ENCODE measurements around the gene TMEM252. TPM values are rescaled to one million over a fixed set of nuclear protein-coding genes. Genes with fewer than 3 reads are reported as not detected.

TMEM252 gene
- total RNA-seq, 4 donors from 2014 or later, result not detected

DNA sequence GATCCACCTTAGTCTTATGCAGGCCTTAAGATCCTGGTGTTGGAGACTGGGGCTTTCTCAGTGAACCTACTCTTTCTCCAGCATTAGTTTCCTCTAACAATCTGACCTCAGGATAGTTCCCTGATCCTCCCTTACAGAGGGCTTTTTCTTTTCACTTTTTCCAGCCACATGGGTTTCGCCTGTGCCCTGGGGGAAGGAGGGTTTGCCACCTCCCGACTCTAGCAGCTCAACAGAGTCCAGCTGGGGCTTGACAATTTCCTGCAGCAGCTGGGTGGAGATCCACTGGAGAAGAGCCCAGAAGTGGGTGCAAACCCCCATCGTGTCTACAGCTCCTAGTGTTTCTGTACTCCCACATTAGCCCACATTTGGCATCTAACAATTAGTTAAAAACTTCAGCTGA lies 7.6 kb upstream of the TMEM252 start:
- no peak for DNase-seq (ENCODE audit: low spot score in 2 of 2)
- no peak overlapping the region for H3K4me3 ChIP-seq (ENCODE audit: low read depth, poor library complexity, severe bottlenecking)
- no peak for TF ChIP-seq CTCF (IDR thresholded peaks at IDR 0.05)
- TF ChIP-seq POLR2A (IDR thresholded peaks at IDR 0.05), result no peak
- 21 to 26% methylated on average over 3 of the region's 3 CpGs for WGBS, 2 donors
- intact Hi-C loops (cut with DNase I; ENCODE audit: low total_unique reads), result no loop called here

- intact Hi-C loops (cut with DNase I; ENCODE audit: low total_unique reads), result no loop called here
- H3K4me3 ChIP-seq (ENCODE audit: low read depth, poor library complexity, severe bottlenecking), result no peak overlapping the region
- no peak for TF ChIP-seq CTCF (IDR thresholded peaks at IDR 0.05)
- TF ChIP-seq POLR2A (IDR thresholded peaks at IDR 0.05), result no peak
- DNase-seq (ENCODE audit: low spot score in 2 of 2), result no peak
Measured at GRCh38 chr9:68547417-68547816, 6.7 kb upstream of the TMEM252 start.

- TF ChIP-seq CTCF (IDR thresholded peaks at IDR 0.05) (no peak), POLR2A (IDR thresholded peaks at IDR 0.05) (no peak)
- intact Hi-C loops (cut with DNase I; ENCODE audit: low total_unique reads), result no loop called here
- DNase-seq (ENCODE audit: low spot score in 2 of 2), result no peak
- WGBS, 2 donors, result 70 to 75% methylated on average over 6 of the region's 6 CpGs
- no peak overlapping the region for H3K4me3 ChIP-seq (ENCODE audit: low read depth, poor library complexity, severe bottlenecking)
Measured at GRCh38 chr9:68546596-68547390, 6.1 kb upstream of the TMEM252 start.

DNA sequence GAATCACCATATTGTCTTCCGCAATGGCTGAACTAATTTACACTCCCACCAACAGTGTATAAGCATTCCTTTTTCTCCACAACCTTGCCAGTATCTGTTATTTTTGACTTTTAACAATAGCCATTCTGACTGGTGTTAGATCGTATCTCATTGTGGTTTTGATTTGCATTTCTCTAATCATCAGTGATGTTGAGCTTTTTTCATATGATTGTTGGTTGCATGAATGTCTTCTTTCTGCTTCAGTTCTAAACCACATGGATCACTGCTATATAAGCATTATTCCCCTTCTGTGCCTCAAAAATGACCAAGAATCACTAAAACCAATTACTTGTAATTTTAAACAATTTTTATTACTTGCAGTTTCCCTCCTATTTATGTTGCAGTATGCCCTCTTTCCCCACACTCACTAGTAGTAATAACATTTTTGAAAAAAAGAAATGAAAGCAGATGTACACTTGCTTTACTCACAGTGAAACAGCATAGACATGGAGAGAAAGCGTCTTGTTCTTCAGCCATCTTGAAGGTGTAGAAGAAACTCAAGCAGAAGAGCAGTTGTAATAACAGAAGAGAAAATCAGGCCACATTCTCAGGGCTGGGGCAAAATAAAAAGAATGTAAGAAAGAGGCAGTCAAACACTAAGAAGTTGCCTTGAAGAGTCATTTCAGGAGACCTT lies 4.5 kb upstream of the TMEM252 start:
- no peak for TF ChIP-seq POLR2A (IDR thresholded peaks at IDR 0.05)
- TF ChIP-seq CTCF (IDR thresholded peaks at IDR 0.05), result no peak
- intact Hi-C loops (cut with DNase I; ENCODE audit: low total_unique reads), result no loop called here
- 83 to 92% methylated on average over 3 of the region's 3 CpGs for WGBS, 2 donors
- H3K4me3 ChIP-seq (ENCODE audit: low read depth, poor library complexity, severe bottlenecking), result no peak overlapping the region
- DNase-seq (ENCODE audit: low spot score in 2 of 2), result no peak

DNA sequence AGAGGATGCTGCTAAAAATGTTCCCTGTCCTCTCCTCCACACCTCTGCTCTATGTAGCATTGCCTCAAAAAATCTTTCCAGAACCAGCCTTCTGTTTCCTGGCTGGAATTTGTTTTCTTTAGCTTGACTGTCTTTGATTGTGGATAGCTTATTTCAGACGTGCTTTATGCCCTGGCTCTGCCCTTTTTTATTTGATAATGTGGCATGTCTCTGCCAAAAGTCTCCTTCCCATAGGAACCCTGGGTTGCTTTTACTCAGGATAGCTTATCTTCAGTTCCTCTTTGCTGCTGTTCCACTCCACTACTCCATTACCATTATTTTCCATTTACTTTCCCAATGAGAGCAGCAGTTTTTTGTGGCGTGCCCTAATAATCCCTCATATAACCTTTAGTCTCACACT lies 885 bp upstream of the TMEM252 start:
- no peak for DNase-seq (ENCODE audit: low spot score in 2 of 2)
- TF ChIP-seq CTCF (IDR thresholded peaks at IDR 0.05), result no peak
- no peak for TF ChIP-seq POLR2A (IDR thresholded peaks at IDR 0.05)
- WGBS, 2 donors, result 49 to 53% methylated on average over 2 of the region's 2 CpGs
- no peak overlapping the region for H3K4me3 ChIP-seq (ENCODE audit: low read depth, poor library complexity, severe bottlenecking)
- intact Hi-C loops (cut with DNase I; ENCODE audit: low total_unique reads), result no loop called here

All from lower leg skin (tissue), 4 donors.